Measurements from ENCODE around the gene TOM1L2. TPM values are rescaled to one million over a fixed set of nuclear protein-coding genes. Genes with fewer than 3 reads are reported as not detected.

Gene TOM1L2
- total RNA-seq, 1 donor from 2014 or later, result 16.3 TPM

DNA sequence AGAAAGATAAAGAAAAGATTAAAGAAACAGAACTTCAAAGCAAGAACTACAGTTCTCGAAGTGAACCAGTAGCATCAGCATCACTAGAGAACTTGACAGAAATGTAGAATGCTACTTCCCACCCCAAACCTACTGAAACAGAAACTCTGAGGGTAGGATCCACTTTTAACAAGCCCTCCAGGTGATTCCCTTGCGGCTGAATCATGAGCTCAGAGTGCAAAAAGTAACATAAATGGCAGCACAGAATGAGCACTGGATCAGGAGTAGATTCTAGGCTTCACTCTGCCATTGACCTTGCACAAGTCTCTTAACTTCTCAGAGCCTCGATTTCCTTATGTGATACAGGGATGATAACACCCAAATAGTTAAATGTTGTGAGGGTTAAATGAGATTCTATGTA, 5.8 kb downstream of the TOM1L2 start:
- Histone ChIP-seq H3K4me3 (ENCODE audit: low read depth, low read length) (no peak overlapping the region), H3K36me3 (ENCODE audit: control insufficient read depth, insufficient read depth, low read length) (no peaks in the 10 kb centered on the region), H3K27me3 (ENCODE audit: control insufficient read depth, insufficient read depth, low read length) (no peaks in the 10 kb centered on the region)
- DNase-seq (ENCODE audit: low read depth), result no peak
- TF ChIP-seq, protein P1, sequence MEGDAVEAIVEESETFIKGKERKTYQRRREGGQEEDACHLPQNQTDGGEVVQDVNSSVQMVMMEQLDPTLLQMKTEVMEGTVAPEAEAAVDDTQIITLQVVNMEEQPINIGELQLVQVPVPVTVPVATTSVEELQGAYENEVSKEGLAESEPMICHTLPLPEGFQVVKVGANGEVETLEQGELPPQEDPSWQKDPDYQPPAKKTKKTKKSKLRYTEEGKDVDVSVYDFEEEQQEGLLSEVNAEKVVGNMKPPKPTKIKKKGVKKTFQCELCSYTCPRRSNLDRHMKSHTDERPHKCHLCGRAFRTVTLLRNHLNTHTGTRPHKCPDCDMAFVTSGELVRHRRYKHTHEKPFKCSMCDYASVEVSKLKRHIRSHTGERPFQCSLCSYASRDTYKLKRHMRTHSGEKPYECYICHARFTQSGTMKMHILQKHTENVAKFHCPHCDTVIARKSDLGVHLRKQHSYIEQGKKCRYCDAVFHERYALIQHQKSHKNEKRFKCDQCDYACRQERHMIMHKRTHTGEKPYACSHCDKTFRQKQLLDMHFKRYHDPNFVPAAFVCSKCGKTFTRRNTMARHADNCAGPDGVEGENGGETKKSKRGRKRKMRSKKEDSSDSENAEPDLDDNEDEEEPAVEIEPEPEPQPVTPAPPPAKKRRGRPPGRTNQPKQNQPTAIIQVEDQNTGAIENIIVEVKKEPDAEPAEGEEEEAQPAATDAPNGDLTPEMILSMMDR (IDR thresholded peaks at IDR 0.05; ENCODE audit: insufficient read depth, low read length, poor library complexity, severe bottlenecking), result no peak

DNA sequence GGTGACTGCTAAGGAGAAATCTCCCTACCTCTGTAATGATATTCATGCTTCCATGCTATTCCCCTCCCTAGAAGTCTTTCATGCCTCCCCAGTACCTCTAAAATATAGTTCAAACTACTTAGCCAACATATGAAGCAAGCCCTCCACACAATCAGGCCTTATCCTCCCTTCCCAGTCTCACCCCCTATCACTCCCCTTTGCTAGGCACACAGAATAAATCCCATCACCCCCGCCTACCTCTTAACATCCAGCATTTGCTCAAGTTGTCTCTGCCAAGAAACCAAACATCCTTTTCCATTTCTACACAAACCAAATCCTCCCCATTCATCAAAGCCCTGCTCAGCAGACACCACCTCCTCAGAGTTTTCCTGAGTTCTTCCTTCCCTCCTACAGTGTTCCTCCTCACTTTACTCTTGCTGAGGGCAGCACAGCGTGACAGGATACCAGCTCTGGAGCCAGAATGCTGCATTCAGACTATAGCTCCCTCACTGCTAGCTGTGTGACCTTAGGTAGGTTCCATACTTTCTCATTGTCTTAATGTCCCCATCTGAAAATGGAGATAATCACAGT, 7.0 kb downstream of the TOM1L2 start:
- Histone ChIP-seq H3K36me3 (ENCODE audit: control insufficient read depth, insufficient read depth, low read length) (no peaks in the 10 kb centered on the region), H3K4me3 (ENCODE audit: low read depth, low read length) (no peak overlapping the region), H3K27me3 (ENCODE audit: control insufficient read depth, insufficient read depth, low read length) (no peaks in the 10 kb centered on the region)
- TF ChIP-seq, protein P1 (IDR thresholded peaks at IDR 0.05; ENCODE audit: insufficient read depth, low read length, poor library complexity, severe bottlenecking), result no peak
- no peak for DNase-seq (ENCODE audit: low read depth)

DNA sequence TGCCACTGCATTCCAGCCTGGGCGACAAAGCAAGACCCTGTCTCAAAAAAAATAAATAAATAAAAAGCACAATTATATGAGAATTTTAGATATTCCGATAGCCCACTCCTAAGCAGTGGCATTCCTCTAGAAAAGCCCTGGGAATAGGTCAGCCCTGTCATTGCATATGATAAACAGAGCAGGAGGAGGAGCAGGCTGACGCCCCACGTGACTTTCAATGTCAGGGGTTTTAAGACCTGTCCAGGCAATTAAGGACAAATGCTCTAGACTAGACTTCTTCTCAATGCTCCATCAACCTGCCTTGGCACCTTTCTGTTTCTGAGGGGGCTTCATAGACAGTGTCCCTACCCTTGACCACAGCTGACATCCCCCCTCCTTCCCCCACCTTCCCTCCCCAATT, 7.5 kb downstream of the TOM1L2 start:
- H3K27me3 ChIP-seq (ENCODE audit: control insufficient read depth, insufficient read depth, low read length), result no peaks in the 10 kb centered on the region
- DNase-seq (ENCODE audit: low read depth), result no peak
- no peak overlapping the region for H3K4me3 ChIP-seq (ENCODE audit: low read depth, low read length)
- TF ChIP-seq, protein P1 (IDR thresholded peaks at IDR 0.05; ENCODE audit: insufficient read depth, low read length, poor library complexity, severe bottlenecking), result no peak
- H3K36me3 ChIP-seq (ENCODE audit: control insufficient read depth, insufficient read depth, low read length), result no peaks in the 10 kb centered on the region

DNA sequence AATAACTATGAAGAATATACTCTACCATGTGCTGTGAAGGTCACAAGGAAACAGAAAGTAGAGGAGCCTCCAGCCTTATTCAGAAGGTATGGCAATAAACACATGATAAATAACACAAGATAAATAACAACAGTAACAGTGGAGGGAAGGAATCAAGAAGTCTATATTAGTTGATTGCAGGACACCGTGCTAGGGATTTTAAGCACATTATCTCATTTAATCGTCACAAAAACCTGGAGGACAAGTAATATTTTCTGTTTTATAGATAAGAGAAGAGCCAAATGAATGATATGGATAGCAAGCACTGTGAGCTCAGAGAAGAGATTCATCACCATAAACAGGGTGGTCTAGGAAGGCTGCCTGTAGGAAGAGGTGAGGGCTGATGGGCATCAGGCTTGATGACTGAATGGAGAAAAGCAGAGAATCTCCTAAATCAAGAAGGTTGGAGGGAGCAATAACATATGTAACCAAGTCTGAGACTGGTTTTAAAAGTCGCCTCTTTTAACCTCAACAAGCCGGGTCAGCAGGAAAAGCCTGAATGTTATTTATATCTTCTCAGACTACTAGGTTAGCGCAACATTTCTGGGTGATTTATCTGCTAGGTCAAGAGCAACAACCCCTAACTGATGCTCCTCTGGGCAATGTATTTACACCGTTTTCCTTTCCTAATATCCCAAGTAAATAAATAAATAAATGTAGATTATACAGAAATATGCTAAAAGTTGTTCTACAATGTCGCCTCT, 8.3 kb downstream of the TOM1L2 start:
- no peak overlapping the region for H3K4me3 ChIP-seq (ENCODE audit: low read depth, low read length)
- no peaks in the 10 kb centered on the region for H3K36me3 ChIP-seq (ENCODE audit: control insufficient read depth, insufficient read depth, low read length)
- H3K27me3 ChIP-seq (ENCODE audit: control insufficient read depth, insufficient read depth, low read length), result no peaks in the 10 kb centered on the region
- TF ChIP-seq, protein P1 (IDR thresholded peaks at IDR 0.05; ENCODE audit: insufficient read depth, low read length, poor library complexity, severe bottlenecking), result no peak
- no peak for DNase-seq (ENCODE audit: low read depth)

DNA sequence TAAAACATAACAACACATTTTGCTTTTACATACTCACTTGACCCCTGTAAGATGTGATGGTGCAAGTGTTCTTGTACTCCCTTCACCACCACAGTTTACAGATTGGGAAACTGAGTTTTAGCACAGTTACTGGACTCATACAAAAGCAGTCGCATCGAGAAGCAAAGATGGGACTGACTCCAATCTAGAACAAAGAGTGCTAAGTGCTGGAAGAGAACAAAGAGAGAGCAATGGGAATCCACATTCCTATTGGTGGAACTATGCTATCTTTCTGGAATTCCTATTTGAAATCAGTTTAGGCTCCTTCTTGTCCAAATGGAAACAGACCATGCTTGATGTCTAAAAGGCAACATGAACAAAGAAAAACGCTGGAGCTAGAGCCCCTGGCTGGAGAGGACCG, 9.1 kb downstream of the TOM1L2 start:
- no peaks in the 10 kb centered on the region for H3K27me3 ChIP-seq (ENCODE audit: control insufficient read depth, insufficient read depth, low read length)
- no peak overlapping the region for H3K4me3 ChIP-seq (ENCODE audit: low read depth, low read length)
- no peaks in the 10 kb centered on the region for H3K36me3 ChIP-seq (ENCODE audit: control insufficient read depth, insufficient read depth, low read length)
- DNase-seq (ENCODE audit: low read depth), result no peak
- TF ChIP-seq, protein P1 (IDR thresholded peaks at IDR 0.05; ENCODE audit: insufficient read depth, low read length, poor library complexity, severe bottlenecking), result no peak

Measured in kidney epithelial cell (primary cell).